K562 (cell line): ENCODE results near the gene ZNF622. TPM values are rescaled to one million over a fixed set of nuclear protein-coding genes. Genes with fewer than 3 reads are reported as not detected.

Experiments
- ATF1 ChIP-seq, 2 experiments: fragments of 450-650 bp in 1 of 2; IDR thresholded peaks; 2 replicates each; pipeline ENCODE4 v1.6.1; 2016; ENCODE audit warnings: missing compliant biosample characterization in 1 of 2, missing genetic modification characterization in 1 of 2
- CC2D1A ChIP-seq: fragments of 450-650 bp; IDR thresholded peaks from 2 replicates; pipeline ENCODE4 v1.6.1; 2017; ENCODE audit warnings: mild to moderate bottlenecking
- CEBPG ChIP-seq, 3 experiments: fragments of 200-800 bp in 1 of 3; sonication (Bioruptor generic) in 1 of 3; sonication (generic) in 1 of 3; formaldehyde crosslinking in 1 of 3; IDR thresholded peaks in 2 of 3; conservative IDR thresholded peaks in 1 of 3; 2 replicates each; pipeline versions ENCODE4 v1.6.1 to v1.8.0; 2016 to 2022; ENCODE audit warnings: missing compliant biosample characterization in 2 of 3, missing genetic modification characterization in 2 of 3, mild to moderate bottlenecking in 1 of 3, missing genetic modification reagents in 1 of 3
- DPF2 ChIP-seq: fragments of 450-650 bp; IDR thresholded peaks from 2 replicates; pipeline ENCODE4 v1.6.1; 2016
- FOSL1 ChIP-seq: fragments of 200-800 bp; sonication (Bioruptor generic); conservative IDR thresholded peaks from 2 replicates; pipeline ENCODE4 v1.6.1; 2016; ENCODE audit warnings: missing genetic modification characterization, missing compliant biosample characterization
- FOXP1 ChIP-seq: sonication (generic); formaldehyde crosslinking; IDR thresholded peaks from 2 replicates; pipeline ENCODE4 v1.8.0; 2022; ENCODE audit warnings: mild to moderate bottlenecking, missing genetic modification reagents
- FUS ChIP-seq: fragments of 200-400 bp; formaldehyde crosslinking; optimal IDR thresholded peaks from 2 replicates; pipeline ENCODE3; 2017; ENCODE audit warnings: low read depth, low read length
- IFI16 ChIP-seq: fragments of 250-450 bp; sonication (Bioruptor Pico); IDR thresholded peaks from 2 replicates; pipeline ENCODE4 v2.1.2; 2022; ENCODE audit warnings: mild to moderate bottlenecking, inconsistent platforms
- KDM4B ChIP-seq, 2 experiments: fragments of 450-650 bp in 1 of 2; sonication (generic) in 1 of 2; IDR thresholded peaks; 2 replicates each; pipeline ENCODE4 v1.6.1; 2016 to 2017; ENCODE audit warnings: borderline replicate concordance in 2 of 2, antibody characterized with exemption in 1 of 2, low read depth in 1 of 2, mild to moderate bottlenecking in 1 of 2
- KHSRP ChIP-seq: fragments of 450-650 bp; IDR thresholded peaks from 2 replicates; pipeline ENCODE4 v1.6.1; 2017
- NEUROD1 ChIP-seq: fragments of 150-350 bp; IDR thresholded peaks from 2 replicates; pipeline ENCODE4 v1.6.1; 2014; ENCODE audit warnings: borderline replicate concordance, low read length, low read depth; ENCODE audit not compliant: partially characterized antibody
- PCBP2 ChIP-seq: fragments of 200-400 bp; formaldehyde crosslinking; IDR thresholded peaks from 2 replicates; pipeline ENCODE4 v1.6.1; 2018; ENCODE audit warnings: low read length, low read depth, mild to moderate bottlenecking, moderate library complexity; ENCODE audit not compliant: poor library complexity, severe bottlenecking
- PYGO2 ChIP-seq: fragments of 450-650 bp; IDR thresholded peaks from 2 replicates; pipeline ENCODE4 v1.6.1; 2016; ENCODE audit warnings: mild to moderate bottlenecking, missing genetic modification characterization, moderate library complexity, missing compliant biosample characterization
- SAFB2 ChIP-seq: fragments of 200-400 bp; formaldehyde crosslinking; IDR thresholded peaks from 2 replicates; pipeline ENCODE4 v1.6.1; 2018; ENCODE audit warnings: borderline replicate concordance, low read length, low read depth, moderate library complexity; ENCODE audit not compliant: severe bottlenecking
- SMARCC2 ChIP-seq: fragments of 450-650 bp; IDR thresholded peaks from 2 replicates; pipeline ENCODE4 v1.6.1; 2017; ENCODE audit warnings: antibody characterized with exemption, moderate library complexity, mild to moderate bottlenecking, low read depth
- SREBF2 ChIP-seq: sonication (generic); formaldehyde crosslinking; IDR thresholded peaks from 2 replicates; pipeline ENCODE4 v1.4.0; 2020; ENCODE audit warnings: mild to moderate bottlenecking, missing genetic modification reagents
- TAF7 ChIP-seq: fragments of 450-650 bp; IDR thresholded peaks from 2 replicates; pipeline ENCODE4 v1.6.1; 2016; ENCODE audit warnings: missing genetic modification characterization, missing compliant biosample characterization
- U2AF1 ChIP-seq: fragments of 200-400 bp; formaldehyde crosslinking; optimal IDR thresholded peaks from 2 replicates; pipeline ENCODE3; 2017; ENCODE audit warnings: mild to moderate bottlenecking, low read depth, low read length, moderate library complexity
- UBTF ChIP-seq, 2 experiments: IDR thresholded peaks; 2 replicates each; pipeline ENCODE4 v1.6.1; 2012; ENCODE audit warnings: improper control_type of control experiment in 2 of 2, low read depth in 2 of 2, low read length in 2 of 2, borderline replicate concordance in 1 of 2
- ZFP1 ChIP-seq: fragments of 450-650 bp; formaldehyde crosslinking; IDR thresholded peaks from 2 replicates; pipeline ENCODE4 v1.4.0; 2020; ENCODE audit warnings: mild to moderate bottlenecking, mixed read lengths
- ZNF224 ChIP-seq: sonication (generic); formaldehyde crosslinking; IDR thresholded peaks from 2 replicates; pipeline ENCODE4 v1.8.0; 2022; ENCODE audit warnings: mild to moderate bottlenecking, missing genetic modification reagents
- polyA plus RNA-seq, 8 experiments: library from polyadenylated mRNA; depleted of rRNA in 4 of 8; stranded (reverse) in 5 of 8; unstranded in 3 of 8; fragments of >200 nt; fragmentation: Nextera tagmentation in 2 of 8; fragmentation: Illumina TruSeq in 1 of 8; extraction: Ambion mirVana in 2 of 8; extraction: Trizol in 1 of 8; gene quantifications; 2 replicates each; pipeline versions ENCODE4 v1.2.1 to v1.2.3, GENCODE V29; 2011 to 2014; ENCODE audit warnings: inconsistent platforms in 1 of 8, missing spikeins in 1 of 8
- total RNA-seq, 7 experiments: library from RNA; depleted of rRNA in 6 of 7; stranded (reverse); fragments of >200 nt in 6 of 7; fragmentation: Illumina TruSeq in 2 of 7; extraction: Trizol in 2 of 7; gene quantifications; 2 replicates each; pipeline versions ENCODE4 v1.2.1 to v1.2.3, GENCODE V29; 2011 to 2021; ENCODE audit warnings: low replicate concordance in 1 of 7
- TF ChIP-seq, protein P1 (sequence below): fragments of 450-650 bp; IDR thresholded peaks from 2 replicates; pipeline ENCODE4 v1.6.1; 2014; ENCODE audit warnings: low read depth, mild to moderate bottlenecking, moderate library complexity, borderline replicate concordance
- TF ChIP-seq, protein P2 (sequence below): fragments of 450-650 bp; formaldehyde crosslinking; IDR thresholded peaks from 2 replicates; pipeline ENCODE4 v1.4.0; 2022; ENCODE audit warnings: missing genetic modification characterization

ZNF622 gene
- total and polyA plus RNA-seq, 9 of the 15 experiments (the other 6 are each of a cell fraction or from before 2014, with no cell fraction given) = 9.6 to 51.5 (median 32.3) TPM

DNA sequence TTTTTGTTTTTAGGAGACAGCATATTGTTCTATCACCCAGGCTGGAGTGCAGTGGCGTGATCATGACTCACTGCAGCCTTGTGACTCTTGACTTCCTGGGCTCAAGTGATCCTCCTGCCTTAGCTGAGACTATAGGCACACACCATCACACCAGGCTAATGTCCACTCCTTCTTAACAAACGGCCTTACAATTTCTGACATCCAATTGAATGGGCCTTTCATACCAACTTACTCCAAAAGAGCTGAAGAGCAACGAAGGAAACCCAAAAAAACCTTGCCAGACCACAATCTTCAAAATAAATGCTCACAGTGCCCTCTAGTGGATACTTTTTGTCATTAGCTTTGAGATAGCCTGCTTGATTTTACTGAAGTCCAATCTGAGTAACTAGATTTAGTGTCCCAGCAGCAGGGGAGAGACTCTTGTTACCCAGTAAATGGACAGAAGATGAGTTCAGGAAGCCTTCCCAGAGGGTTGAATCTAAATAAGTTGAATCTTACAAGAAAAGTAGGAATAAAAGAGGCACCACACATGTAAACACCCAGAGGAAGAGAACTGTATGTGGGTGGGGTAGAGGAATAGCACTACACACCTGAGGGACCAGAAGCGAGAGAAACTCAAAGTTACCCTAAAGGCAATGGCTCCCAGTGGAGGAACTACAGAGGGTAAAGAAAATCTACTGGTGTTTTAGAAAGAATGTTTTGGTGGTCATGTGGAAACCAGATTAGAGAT, 9.3 kb downstream of the ZNF622 start (continued):
- no peak for TF ChIP-seq TAF7 (tag)
- TF ChIP-seq SREBF2 (CRISPR knock-in tag) = no peak
- no peak for TF ChIP-seq UBTF (IDR thresholded peaks at IDR 0.05; ENCODE audit: borderline replicate concordance in 1 of 2, low read depth in 2 of 2, low read length in 2 of 2)
- TF ChIP-seq ATF1 (CRISPR knock-in tag; IDR thresholded peaks at IDR 0.05) = no peak
- 0 out of 2 replicates have a peak, but pooled peaks have one; percentile 13 for TF ChIP-seq ATF1 (tag; IDR thresholded peaks at IDR 0.05)
- TF ChIP-seq FOXP1 (CRISPR knock-in tag) = no peak
- TF ChIP-seq, protein P1, sequence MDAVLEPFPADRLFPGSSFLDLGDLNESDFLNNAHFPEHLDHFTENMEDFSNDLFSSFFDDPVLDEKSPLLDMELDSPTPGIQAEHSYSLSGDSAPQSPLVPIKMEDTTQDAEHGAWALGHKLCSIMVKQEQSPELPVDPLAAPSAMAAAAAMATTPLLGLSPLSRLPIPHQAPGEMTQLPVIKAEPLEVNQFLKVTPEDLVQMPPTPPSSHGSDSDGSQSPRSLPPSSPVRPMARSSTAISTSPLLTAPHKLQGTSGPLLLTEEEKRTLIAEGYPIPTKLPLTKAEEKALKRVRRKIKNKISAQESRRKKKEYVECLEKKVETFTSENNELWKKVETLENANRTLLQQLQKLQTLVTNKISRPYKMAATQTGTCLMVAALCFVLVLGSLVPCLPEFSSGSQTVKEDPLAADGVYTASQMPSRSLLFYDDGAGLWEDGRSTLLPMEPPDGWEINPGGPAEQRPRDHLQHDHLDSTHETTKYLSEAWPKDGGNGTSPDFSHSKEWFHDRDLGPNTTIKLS = no peak
- TF ChIP-seq FOSL1 (tag) = peak; percentile 86
- no peak for TF ChIP-seq KHSRP
- no peak for TF ChIP-seq PCBP2
- TF ChIP-seq IFI16 = no peak
- no peak for TF ChIP-seq CEBPG (CRISPR knock-in tag; IDR thresholded peaks at IDR 0.05)
- TF ChIP-seq CEBPG (tag; conservative IDR thresholded peaks at IDR 0.05 in 1 of 2, IDR thresholded peaks at IDR 0.05 in 1 of 2) = no peak
- TF ChIP-seq KDM4B (IDR thresholded peaks at IDR 0.05; ENCODE audit: borderline replicate concordance in 2 of 2, low read depth in 1 of 2) = no peak
- no peak for TF ChIP-seq U2AF1
- TF ChIP-seq NEUROD1 = no peak
- peak; percentile 37; the same call in 1 of the 2 replicates for TF ChIP-seq DPF2
- TF ChIP-seq FUS = no peak
- no peak for TF ChIP-seq SAFB2
- peak; percentile 96 for TF ChIP-seq ZNF224 (CRISPR knock-in tag)
- TF ChIP-seq ZFP1 = no peak
- no peak for TF ChIP-seq SMARCC2
- 0 out of 2 replicates have a peak, but pooled peaks have one; percentile 41 for TF ChIP-seq PYGO2
- TF ChIP-seq, protein P2, sequence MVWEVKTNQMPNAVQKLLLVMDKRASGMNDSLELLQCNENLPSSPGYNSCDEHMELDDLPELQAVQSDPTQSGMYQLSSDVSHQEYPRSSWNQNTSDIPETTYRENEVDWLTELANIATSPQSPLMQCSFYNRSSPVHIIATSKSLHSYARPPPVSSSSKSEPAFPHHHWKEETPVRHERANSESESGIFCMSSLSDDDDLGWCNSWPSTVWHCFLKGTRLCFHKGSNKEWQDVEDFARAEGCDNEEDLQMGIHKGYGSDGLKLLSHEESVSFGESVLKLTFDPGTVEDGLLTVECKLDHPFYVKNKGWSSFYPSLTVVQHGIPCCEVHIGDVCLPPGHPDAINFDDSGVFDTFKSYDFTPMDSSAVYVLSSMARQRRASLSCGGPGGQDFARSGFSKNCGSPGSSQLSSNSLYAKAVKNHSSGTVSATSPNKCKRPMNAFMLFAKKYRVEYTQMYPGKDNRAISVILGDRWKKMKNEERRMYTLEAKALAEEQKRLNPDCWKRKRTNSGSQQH (CRISPR knock-in tag) = peak; percentile 70; the same call in 1 of the 2 replicates
- TF ChIP-seq CC2D1A = peak; percentile 20; the same call in 1 of the 2 replicates
